T-helper 2 cell treated with Interferon-gamma antibody and Interleukin-4, amounts not matched to agents 5 μg/mL and 100 μg/mL, for 36 hours (primary cell): Measurements from ENCODE around the gene DYNLRB1.
A peak's percentile ranks its signal among the peaks of the same experiment; 100 is the strongest.
"Not testable (repeated sequence)": the region's sequence is repeated elsewhere in the genome, so short reads cannot be mapped to it uniquely, and the experiment has no call there.

ENCODE experiments used
- DNase-seq: peaks from one replicate; pipeline ENCODE4 v3.0.0; 2021; ENCODE audit warnings: low spot score
- H3K27ac Mint-ChIP-seq: one replicate; pipeline ENCODE4 v1.8.0; 2021; ENCODE audit warnings: mild to moderate bottlenecking, mixed read lengths
- H3K27me3 Mint-ChIP-seq: one replicate; pipeline ENCODE4 v1.8.0; 2021; ENCODE audit warnings: low read depth, mixed read lengths
- H3K36me3 Mint-ChIP-seq: one replicate; pipeline ENCODE4 v1.8.0; 2021; ENCODE audit warnings: low read depth, mixed read lengths
- H3K4me1 Mint-ChIP-seq: one replicate; pipeline ENCODE4 v1.8.0; 2021; ENCODE audit warnings: low read depth, mixed read lengths
- H3K4me3 Mint-ChIP-seq: one replicate; pipeline ENCODE4 v1.8.0; 2022; ENCODE audit warnings: mild to moderate bottlenecking, moderate library complexity, mixed read lengths
- H3K9me3 Mint-ChIP-seq: one replicate; pipeline ENCODE4 v1.8.0; 2021; ENCODE audit warnings: mixed read lengths

The DYNLRB1 gene

GRCh38 chr20:34516247-34517113 is at the start of gene DYNLRB1:
Gene DYNLRB1 (plus strand): TSS chr20:34516422. CDS start chr20:34516459, 37 bp downstream.
- H3K27me3 Mint-ChIP-seq = no peaks in the 10 kb centered on the region
- peaks cover 15% of the 10 kb centered on the region for H3K36me3 Mint-ChIP-seq
- peaks cover 23% of the 10 kb centered on the region for H3K4me1 Mint-ChIP-seq
- peak; percentile 95 for DNase-seq
- H3K27ac Mint-ChIP-seq = peak within 1 kb of the TSS; percentile 96
- no peaks in the 10 kb centered on the region for H3K9me3 Mint-ChIP-seq
- peak within 1 kb of the TSS; percentile 92 for H3K4me3 Mint-ChIP-seq

DNA sequence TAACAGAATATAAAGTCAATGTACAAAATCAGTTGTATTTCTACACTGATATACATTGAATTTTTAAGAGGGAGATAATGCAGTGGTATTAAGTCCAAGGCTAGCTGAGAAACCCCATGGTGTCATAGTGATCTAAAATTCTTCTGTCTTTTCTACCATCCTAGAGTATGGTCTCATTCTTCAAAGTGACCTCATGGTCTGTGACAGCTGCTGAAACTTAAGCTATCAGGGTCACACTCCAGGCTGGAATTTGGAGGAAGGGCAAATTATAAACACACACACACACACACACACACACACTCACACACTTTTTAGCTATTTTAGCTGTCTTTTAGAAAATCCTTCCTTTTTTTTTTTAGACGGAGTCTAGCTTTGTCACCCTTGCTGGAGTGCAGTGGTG is 47.3 kb upstream of the DYNLRB1 start:
- no peak for DNase-seq
- Mint-ChIP-seq H3K4me3 (no peak overlapping the region), H3K27ac (no peak overlapping the region), H3K36me3 (peaks cover 17% of the 10 kb centered on the region), H3K27me3 (no peaks in the 10 kb centered on the region), H3K9me3 (no peaks in the 10 kb centered on the region), H3K4me1 (no peaks in the 10 kb centered on the region)

DNA sequence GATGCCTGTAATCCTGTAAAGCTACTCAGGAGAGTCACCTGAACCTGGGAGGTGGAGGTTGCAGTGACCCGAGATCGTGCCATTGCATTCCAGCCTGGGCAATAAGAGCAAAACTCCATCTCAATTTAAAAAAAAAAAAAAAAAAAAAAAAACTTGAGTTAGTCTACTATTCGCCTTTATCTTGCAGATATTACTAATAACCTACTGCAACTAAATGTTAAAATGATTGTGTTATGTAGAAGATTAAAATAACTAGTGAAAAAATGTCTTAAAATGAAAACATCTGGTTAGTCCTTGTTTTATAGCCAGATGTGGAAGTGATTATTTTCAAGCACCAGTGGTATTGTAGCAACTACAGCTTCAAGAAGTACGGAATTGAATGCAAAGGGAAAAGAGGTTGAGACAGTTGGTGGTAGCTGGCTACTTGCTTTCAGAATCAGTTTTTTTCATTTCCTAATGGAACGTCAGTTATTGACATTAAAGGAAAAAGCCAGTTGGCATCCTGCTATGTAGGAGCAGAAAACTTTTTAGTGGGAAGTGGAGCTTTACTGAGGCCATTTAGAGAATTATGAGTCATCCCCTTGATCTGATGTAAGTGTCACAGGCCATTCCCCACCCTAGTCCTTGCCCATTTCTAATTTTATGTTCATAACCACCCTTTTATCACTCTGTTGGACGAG is 43.8 kb upstream of the DYNLRB1 start:
- H3K4me1 Mint-ChIP-seq = peaks cover 5% of the 10 kb centered on the region
- DNase-seq = no peak
- no peak overlapping the region for H3K27ac Mint-ChIP-seq
- H3K9me3 Mint-ChIP-seq = no peaks in the 10 kb centered on the region
- no peak overlapping the region for H3K4me3 Mint-ChIP-seq
- peaks cover 24% of the 10 kb centered on the region for H3K36me3 Mint-ChIP-seq
- H3K27me3 Mint-ChIP-seq = no peaks in the 10 kb centered on the region

DNA sequence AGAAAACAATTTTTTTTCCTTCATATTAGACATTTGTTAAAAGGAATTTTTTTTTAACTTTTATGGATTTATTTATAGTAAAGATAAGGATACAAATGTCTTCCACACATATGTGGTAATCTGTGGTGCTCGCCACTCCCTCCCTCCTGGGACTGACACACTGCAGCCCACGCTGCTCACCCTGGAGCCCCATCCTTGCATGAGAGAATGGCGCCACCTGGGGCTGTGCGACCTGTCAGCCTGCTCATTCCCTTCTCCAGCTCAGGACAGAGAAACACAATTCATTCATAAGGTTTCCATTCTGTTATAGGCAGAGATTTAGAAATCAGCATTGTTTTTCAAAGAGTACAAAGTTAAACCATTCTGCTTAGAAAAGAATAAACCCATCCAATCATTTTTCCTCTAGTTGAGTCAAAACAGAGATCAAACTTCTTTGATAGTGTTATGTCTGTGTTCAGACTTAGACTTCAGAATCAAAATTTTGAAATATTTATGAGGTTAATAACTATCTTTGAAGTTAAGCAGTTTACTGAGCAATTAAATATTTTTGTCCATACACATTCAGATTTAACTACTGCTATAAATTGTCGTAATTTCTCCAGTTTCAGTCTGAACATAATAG is 42.8 kb upstream of the DYNLRB1 start:
- DNase-seq = peak; percentile 17
- Mint-ChIP-seq H3K27me3 (no peaks in the 10 kb centered on the region), H3K9me3 (no peaks in the 10 kb centered on the region), H3K27ac (no peak overlapping the region), H3K36me3 (peaks cover 29% of the 10 kb centered on the region), H3K4me3 (no peak overlapping the region), H3K4me1 (peaks cover 5% of the 10 kb centered on the region)

DNA sequence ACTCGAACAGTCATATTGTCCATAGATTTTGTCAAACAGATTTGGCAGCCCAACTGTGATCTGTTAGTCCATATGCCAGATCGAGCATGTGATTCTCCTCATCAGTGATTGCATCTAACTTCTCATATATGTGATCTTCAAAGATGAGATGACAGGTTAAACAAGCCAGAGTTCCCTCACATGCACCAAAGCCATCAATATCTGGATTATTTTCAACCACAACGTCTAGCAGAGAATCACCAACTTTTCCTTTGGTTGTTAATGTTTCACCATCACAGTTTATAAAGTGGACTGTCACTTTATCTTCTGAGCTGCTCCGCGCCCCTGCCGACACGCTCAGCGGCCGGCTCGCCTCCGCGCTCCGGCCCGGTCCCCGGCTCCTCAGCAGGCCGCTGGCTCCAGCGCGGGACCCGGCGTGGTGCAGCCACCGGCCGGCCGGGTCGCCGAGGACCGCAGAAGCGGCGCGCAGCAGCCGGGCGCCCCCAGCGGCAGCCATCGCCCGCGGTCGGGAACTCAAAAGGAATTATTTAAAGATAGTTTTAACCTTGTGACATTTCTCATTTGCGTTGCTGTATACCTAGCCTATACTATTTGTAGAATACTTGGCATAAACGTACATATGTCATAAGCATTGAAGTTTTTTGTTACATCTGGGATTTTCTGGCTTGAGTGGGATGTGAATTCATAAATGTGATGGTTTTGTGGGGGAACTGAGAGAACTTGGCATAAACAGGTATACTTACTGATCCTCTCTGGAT is 40.1 kb upstream of the DYNLRB1 start:
- H3K36me3 Mint-ChIP-seq = peaks cover 43% of the 10 kb centered on the region
- H3K27me3 Mint-ChIP-seq = no peaks in the 10 kb centered on the region
- H3K27ac Mint-ChIP-seq = no peak overlapping the region
- H3K4me1 Mint-ChIP-seq = peaks cover 5% of the 10 kb centered on the region
- peak; percentile 14 for DNase-seq
- H3K9me3 Mint-ChIP-seq = peaks cover 3% of the 10 kb centered on the region
- no peak overlapping the region for H3K4me3 Mint-ChIP-seq

DNA sequence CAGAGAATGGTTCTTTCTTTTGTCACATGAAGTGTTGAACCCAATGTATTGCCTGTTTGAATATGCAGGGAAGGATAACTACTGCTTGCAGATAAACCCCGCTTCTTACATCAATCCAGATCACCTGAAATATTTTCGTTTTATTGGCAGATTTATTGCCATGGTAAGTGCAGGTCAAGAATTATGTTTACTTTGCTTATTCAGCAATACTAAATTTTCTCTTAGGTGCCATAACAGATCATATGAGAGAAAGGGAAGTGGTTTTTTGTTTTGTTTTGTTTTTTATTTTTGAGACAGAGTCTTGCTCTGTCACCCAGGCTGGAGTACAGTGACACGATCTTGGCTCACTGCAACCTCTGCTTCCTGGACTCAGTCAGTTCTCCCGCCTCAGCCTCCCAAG is 36.6 kb upstream of the DYNLRB1 start:
- Mint-ChIP-seq H3K36me3 (peaks cover 70% of the 10 kb centered on the region), H3K9me3 (peaks cover 20% of the 10 kb centered on the region), H3K4me3 (no peak overlapping the region), H3K4me1 (peaks cover 5% of the 10 kb centered on the region), H3K27ac (no peak overlapping the region), H3K27me3 (no peaks in the 10 kb centered on the region)
- DNase-seq = no peak

GRCh38 chr20:34482154-34482553 is 34.1 kb upstream of the DYNLRB1 start:
- H3K27ac Mint-ChIP-seq, H3K4me1 Mint-ChIP-seq, H3K4me3 Mint-ChIP-seq, DNase-seq, H3K27me3 Mint-ChIP-seq: not testable (repeated sequence)
- Mint-ChIP-seq H3K36me3 (peaks cover 56% of the 10 kb centered on the region), H3K9me3 (peaks cover 20% of the 10 kb centered on the region)

- Mint-ChIP-seq H3K9me3 (peaks cover 20% of the 10 kb centered on the region), H3K36me3 (peaks cover 64% of the 10 kb centered on the region)
- H3K27ac Mint-ChIP-seq, H3K4me3 Mint-ChIP-seq, H3K27me3 Mint-ChIP-seq, DNase-seq, H3K4me1 Mint-ChIP-seq: not testable (repeated sequence)
Measured at GRCh38 chr20:34483585-34484220, 32.5 kb upstream of the DYNLRB1 start.

DNA sequence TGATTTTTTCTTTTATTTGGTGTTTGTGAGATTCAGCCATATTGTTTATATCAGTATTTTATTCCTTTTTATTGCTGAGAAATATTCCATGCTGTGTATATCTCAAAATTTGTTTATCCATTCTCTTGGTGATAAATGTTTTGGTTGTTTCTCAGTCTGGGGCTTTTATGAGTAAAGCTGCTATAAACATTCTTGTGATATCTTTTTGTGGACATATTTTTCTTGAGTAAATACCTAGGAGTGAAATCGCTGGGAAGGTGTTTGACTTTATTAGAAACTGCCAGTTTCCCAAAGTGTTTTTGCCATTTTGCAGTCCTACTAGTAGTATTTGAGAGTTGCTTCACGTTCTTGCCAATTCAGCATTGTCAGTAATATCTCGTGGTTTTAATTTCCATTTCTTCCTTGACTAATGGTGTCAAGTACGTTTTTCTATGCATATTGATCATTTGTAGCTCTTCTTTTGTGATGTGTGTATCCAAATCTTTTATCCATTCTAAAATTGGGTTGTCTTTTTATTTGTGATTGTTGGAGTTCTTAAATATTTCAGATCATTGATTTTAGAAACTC is 31.1 kb upstream of the DYNLRB1 start:
- no peak for DNase-seq
- Mint-ChIP-seq H3K9me3 (peaks cover 16% of the 10 kb centered on the region), H3K4me1 (no peaks in the 10 kb centered on the region), H3K4me3 (no peak overlapping the region), H3K27ac (no peak overlapping the region), H3K27me3 (no peaks in the 10 kb centered on the region), H3K36me3 (peaks cover 61% of the 10 kb centered on the region)

GRCh38 chr20:34491226-34491931 is 24.8 kb upstream of the DYNLRB1 start:
- H3K4me1 Mint-ChIP-seq = peaks cover 3% of the 10 kb centered on the region
- no peak overlapping the region for H3K4me3 Mint-ChIP-seq
- no peak for DNase-seq
- H3K36me3 Mint-ChIP-seq = peaks cover 60% of the 10 kb centered on the region
- H3K27me3 Mint-ChIP-seq = no peaks in the 10 kb centered on the region
- H3K27ac Mint-ChIP-seq = no peak overlapping the region
- H3K9me3 Mint-ChIP-seq = no peaks in the 10 kb centered on the region

- no peak overlapping the region for H3K4me3 Mint-ChIP-seq
- no peak overlapping the region for H3K27ac Mint-ChIP-seq
- DNase-seq = no peak
- H3K4me1 Mint-ChIP-seq = peaks cover 3% of the 10 kb centered on the region
- no peaks in the 10 kb centered on the region for H3K27me3 Mint-ChIP-seq
- H3K36me3 Mint-ChIP-seq = peaks cover 60% of the 10 kb centered on the region
- no peaks in the 10 kb centered on the region for H3K9me3 Mint-ChIP-seq
Measured at GRCh38 chr20:34491932-34492509, 24.2 kb upstream of the DYNLRB1 start.

DNA sequence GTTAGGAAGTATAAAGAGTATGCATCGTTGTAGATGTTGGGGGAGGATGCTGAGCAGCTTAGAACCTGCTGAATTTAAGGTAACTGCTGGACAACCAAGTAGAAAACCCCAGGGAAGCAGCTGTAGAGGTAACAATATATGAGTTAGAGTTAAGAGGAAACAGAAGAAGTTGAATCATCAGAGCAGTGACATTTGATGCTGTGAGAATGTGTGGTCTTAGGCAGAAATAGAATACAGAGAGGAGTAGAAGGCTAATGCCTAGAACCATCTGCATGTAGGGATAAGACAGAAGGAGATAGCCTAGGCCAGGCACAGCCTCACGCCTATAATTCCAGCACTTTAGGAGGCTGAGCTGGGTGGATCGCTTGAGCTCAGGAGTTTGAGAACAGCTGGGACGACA is 22.6 kb upstream of the DYNLRB1 start:
- DNase-seq = no peak
- H3K4me1 Mint-ChIP-seq = peaks cover 3% of the 10 kb centered on the region
- H3K36me3 Mint-ChIP-seq = peaks cover 63% of the 10 kb centered on the region
- no peak overlapping the region for H3K27ac Mint-ChIP-seq
- no peak overlapping the region for H3K4me3 Mint-ChIP-seq
- no peaks in the 10 kb centered on the region for H3K27me3 Mint-ChIP-seq
- no peaks in the 10 kb centered on the region for H3K9me3 Mint-ChIP-seq
